HG03097 (cell line): ENCODE data around the gene PROX2.

Experiments
- ATAC-seq: cut with Tn5 transposase; IDR thresholded peaks from one replicate; pipeline ENCODE4 v1.9.1; 2021; ENCODE audit not compliant: unreplicated experiment, low FRiP score

Gene PROX2

DNA sequence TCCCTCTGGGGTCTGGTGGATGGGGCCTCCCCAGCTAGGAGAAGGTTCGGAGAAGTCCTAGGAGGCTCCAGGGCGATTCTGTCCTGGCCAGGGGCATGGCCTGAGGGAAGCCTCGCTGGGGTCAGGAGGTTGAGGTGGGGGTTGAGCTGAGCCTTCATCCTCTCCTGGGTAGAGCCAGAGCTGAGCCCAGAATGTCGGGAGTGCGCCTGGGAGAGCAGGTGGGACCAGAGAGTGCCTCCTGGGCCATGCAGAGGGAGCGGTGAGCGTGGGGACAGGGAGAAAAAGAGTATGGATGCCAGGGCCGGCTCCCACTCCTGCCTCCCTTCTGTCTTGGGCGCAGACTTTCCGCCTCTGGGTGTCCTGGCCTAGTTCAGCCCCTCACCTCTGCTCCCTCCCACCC lies 34.0 kb upstream of the PROX2 start:
- ATAC-seq, result no peak

DNA sequence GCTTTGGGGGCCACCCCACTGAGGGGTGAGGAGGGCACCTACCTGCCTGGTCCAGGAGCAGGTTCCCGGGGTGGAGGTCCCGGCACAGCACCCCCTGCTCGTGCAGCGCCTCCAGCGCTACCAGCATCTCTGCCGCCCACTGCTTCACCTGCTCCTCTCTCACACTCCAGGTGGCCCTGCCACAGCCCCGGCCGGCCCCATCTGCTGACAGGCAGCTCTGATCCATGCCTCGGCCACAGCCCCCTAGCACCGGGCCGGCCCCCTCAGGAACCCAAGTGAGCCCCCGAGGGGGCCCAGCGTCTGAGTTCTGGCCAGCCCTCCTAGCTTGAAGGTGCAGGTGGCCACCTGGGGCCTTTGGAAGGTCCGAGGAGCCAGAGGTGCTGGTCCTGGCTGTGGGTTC lies 33.6 kb upstream of the PROX2 start:
- no peak for ATAC-seq

DNA sequence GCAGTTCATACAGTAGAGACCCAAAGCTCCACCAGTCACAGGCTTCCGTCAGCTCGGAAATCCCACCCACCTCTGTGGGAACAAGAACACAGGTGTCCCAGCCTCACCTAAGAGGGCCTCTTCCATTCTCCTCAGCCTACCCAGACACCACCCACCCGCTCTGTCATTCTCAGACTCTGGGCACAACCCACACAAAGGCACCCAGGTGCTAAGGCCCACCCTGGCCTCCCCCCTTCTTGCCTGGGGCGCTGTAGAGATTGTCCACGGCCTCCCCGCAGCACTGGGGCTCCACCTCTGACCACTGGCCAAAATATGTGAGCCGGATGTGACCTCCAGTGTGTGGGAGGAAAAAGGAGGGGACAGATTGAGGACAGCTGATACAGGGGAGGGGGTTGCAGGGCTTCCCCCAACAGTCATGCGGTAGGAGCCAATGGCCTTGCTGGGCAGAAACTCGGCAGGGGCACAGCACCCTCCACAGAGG lies 33.0 kb upstream of the PROX2 start:
- no peak for ATAC-seq

DNA sequence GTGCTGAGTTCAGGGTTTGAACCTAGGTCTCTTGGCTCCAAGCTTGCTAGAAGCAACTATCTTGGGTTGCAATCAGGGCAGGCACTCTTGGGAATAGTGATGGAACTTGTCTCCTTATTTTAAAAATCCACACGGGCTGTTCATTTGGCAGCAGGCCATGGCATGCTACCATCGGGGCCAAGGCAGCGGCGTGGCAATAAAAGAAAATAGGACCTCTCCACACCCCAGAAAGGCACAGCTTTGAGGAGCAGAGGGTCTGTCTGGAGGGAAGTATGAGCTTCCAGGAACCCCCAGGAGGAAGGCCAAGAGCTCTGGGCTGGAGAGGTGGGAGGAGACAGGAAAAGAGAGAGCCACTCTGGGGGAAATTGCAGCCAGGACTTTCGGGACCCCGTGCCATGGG lies 31.8 kb upstream of the PROX2 start:
- no peak for ATAC-seq

DNA sequence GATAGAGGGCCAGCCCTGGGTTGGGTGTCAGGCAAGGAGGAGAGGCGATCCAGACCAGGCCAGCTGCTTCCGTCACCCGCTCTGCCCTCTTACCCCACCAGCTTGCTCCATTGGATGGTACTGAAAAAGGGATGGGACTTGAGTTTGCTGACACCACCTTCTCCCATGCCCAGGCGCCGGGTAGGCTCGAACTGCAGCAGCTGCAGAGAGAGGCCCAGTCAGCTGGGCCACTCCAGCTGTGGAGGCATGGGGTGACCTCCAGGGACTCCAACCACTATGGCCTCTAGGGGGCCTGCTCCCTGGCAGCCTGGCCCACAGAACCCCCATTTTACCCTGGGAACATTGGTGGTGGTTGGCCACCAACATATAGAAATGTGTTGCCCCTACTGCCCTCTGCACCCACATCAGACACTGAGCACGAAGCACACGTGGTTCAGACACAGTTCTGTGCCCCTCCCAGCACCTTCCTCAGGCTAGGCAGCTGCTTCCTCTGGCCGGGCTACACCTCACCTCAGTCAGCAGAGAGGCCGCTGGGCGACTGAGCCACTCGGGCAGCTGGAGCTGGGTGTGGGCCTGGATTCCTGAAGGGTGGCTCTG lies 31.1 kb upstream of the PROX2 start:
- ATAC-seq, result no peak

DNA sequence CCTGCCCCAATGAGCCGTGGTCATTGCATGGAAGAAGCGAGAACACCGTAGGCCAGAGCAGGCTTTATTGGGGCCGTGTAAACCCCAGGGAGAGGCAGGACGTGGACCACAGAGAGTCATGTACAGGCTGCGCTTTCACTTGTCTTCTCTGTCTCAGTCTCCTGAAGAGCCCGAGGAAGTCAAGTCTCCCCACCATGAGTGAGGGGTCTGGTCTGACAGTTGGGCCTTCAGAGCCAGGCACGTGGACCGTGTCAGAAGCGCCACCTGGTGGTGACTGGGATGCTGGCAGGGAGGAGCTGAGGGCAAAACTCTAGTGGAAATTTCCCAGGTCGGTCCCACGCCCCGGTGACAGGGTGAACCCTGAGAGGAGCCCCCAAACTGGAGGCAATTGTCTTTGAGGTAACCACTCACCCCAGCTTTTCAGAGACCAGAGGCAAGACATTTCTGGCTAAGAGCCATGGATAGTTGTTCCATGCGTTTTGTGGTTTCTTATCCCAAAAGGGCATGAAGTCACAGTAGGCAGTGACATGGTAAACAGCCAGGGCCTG lies 29.7 kb upstream of the PROX2 start:
- no peak for ATAC-seq

DNA sequence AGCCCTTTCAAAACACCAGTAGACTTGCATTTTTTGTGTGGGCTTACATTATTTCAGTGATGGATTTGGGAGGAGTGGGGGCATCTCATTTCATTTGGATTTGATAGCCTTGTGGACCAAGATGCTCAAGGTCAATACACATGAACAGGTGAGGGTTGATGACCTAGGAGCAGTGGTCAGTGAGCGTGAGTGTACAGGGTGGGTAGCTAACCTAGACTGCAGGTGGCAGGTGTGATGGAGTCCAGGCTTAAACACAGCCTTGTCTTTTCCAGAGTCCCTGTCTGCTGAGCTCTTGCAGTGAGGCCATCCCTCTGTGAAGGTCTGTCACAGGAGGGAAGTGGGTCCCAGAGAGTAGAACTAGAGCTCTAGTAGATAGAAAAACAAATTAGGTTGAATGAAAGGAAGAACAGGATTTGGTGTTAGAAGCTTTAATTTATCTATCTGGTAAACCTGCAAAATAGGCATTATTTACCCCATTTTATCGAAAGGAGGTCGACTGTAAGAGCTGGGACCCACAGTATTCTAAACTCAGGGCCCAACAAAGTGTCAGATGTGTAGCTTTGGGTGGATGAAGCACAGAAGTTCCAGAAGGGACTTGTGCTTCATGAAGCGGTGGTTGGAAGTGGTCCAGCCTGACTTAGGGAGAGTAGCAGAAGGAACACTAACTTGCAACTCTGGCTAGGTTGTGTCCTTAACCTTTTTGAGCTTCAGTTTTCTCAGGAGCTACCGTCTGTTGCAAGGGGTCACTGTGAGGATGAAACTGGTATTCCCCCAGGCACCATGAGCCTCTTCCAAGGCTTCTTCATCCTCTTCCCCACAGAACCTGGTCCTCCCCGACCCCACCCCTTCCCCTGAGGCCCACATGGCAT lies 28.9 kb upstream of the PROX2 start:
- ATAC-seq, result no peak

DNA sequence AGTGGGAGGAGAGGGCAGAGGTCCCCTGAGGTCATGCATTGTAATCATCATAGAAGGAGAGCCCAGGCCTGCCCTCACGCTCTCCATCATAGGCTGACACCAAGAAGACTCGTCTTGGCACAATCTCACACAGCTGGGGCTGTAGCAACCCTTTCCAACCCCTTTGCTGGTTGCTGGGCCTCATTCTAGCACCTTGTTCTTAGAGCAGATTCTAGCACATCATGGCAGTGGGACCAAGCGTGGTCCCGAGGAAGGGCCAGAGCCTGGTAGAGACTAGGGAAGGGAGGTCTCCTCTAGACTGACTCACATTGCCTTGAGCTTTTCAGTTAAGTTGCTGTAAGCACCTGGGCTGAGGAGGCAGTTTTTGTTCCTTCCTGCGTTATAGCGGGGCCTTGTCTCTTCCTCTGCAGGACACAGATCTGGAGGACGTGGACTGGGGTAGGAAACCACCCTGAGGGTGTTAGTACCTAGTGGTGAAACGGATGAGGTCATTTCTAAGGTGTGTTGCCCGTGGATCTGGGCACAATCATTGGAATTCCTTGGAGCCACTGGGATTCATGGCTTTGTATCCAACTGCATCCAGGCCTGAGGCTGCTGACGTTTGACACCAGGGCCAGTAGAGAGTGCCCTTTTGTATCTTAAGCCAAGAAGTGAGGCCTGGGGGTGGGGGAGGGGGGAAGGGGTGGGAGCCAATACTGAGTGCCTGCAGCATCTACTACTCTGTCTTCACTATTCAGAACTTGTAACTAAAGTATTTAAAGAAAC lies 27.2 kb upstream of the PROX2 start:
- no peak for ATAC-seq

DNA sequence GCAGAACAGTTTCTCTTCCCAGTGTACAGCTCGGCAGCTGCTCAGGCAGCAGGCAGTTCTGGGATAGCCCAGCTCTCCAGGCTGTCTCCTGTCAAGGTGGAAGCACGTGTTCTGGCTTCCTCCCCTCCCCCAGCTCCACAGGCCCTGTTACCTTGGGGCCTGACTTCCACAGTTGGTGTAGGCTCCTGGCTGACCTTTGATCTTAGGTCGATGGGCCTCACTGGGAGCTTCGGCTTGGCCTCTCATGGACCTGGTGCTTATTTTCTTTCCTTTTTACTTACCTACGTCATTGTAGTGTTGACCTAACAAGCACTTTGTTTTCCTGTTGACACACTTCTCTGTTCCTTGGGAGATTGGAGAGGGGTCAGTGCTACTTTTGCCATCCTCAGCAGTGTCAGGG lies 22.7 kb upstream of the PROX2 start:
- ATAC-seq, result no peak

DNA sequence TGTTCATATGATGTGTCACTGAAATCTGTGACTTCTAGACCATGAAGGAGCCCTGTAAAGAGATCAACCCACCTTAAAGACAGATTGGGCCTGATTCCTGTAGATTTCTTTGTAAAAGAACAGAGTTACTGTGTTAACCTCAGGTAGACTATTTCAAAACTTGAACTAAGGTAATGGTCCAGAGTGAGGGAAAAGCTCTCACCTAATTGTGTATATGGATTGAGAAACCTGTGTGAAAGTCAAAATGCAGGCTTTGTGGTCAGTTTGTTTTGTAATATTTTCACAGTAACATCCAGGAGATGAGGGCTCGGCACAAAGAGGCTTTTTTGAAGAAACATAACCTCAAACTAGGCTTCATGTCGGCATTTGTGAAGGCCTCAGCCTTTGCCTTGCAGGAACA lies 22.1 kb upstream of the PROX2 start:
- ATAC-seq, result no peak

DNA sequence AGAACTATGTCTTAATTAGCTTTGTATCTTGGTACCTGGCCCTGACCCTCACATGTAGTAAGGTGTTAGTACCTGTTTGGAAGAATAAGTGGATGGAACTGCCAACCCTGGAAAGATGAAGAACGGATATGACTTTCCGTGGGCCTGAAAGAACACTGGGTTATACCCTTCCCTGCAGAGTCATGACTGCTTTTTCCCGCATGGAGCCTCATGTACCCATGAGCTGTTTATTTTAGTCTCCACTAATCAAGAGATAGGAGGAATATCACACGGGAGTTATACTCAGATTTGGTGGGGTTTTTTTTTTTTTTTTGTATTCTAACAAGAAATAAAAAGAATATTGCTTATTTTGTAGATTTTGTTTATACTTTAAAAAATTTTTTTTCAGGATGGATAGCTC lies 21.7 kb upstream of the PROX2 start:
- ATAC-seq, result no peak

DNA sequence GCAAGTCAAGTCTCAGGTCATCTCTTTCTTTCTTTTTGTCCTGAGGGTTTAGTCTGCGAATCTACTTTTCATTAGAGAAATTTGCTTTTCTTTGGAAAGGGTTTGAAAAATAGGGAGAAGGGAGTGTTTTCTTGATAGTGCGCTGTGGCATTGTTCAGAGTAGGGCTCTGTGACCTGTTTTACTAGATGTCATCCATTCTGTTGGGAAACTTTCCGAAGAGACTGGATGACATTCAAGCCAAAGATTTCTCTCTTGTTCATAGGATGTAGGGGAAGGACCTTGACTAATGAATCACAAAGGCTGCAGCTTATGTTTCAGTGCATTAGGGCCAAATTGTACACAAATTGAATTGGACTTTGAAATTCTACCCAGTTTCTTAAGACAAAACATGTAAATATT lies 20.5 kb upstream of the PROX2 start:
- no peak for ATAC-seq

DNA sequence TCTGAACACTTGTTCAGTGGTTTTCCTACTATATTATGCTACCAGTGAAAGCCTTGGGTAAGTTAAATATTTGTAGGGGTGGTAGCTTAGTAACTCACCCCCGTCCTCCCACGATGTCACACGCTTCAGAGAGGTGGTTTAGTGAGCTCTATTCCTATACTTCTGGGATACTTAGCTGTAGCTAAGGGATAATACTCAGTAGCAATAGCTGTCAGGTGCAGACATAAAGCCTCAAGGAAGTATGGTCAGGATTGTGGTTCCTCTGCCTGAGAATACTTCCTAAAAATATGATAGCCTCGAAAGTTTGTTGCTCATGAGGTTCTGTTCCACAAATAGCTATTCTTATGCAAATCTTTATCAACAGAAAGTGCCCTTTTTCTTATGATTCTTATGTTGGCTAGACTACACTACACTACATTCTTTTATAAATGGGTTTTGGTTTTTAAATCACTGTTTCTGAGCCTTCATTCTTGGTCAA lies 17.7 kb upstream of the PROX2 start:
- ATAC-seq, result peak; percentile 45

DNA sequence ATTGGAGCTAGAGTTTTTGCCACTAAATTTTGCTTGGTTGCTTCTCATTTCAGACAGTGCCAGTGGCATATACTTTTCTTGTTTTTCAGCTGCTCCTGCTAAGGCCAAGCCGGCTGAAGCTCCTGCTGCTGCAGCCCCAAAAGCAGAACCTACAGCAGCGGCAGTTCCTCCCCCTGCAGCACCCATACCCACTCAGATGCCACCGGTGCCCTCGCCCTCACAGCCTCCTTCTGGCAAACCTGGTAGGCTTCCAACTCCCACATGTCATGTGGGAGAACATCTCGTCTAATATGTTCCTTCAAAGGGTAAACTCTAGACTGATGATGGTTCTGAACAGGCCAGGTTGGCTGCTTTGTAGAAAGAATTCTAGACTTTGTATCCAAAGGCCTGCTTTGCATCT lies 16.8 kb upstream of the PROX2 start:
- ATAC-seq, result no peak

DNA sequence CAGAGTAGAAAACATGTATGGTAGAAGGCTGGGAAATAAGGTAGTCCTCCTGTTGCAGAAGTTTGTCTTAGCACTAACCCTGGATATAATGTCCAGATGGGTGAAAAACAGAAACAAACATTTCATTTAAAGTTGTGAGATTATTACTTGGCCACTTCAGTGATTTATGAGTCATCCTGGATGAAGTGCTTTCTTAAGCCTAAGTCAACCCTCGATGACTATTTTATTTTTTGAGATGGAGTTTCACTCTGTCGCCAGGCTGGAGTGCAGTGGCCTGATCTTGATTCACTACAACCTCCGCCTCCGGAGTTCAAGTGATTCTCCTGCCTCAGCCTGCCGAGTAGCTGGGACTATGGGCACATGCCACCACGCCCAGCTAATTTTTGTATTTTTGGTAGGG lies 15.9 kb upstream of the PROX2 start:
- ATAC-seq, result no peak

DNA sequence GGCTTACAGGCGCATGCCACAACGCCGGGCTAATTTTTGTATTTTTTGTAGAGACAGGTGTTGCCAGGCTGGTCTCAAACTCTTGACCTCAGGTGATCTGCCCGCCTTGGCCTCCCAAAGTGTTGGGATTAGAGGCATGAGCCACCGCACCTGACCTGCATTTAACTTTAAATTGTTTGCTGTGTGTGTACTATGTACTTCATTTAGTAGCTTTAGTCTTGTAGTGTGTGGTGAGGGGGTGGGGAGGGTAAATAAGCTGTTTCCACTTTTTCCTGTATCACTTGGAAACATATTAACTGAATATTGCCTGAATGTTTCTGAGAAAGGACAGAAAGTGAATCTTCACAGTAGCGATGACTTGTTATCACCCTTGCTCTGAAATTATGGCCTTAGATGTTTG lies 14.3 kb upstream of the PROX2 start:
- no peak for ATAC-seq

DNA sequence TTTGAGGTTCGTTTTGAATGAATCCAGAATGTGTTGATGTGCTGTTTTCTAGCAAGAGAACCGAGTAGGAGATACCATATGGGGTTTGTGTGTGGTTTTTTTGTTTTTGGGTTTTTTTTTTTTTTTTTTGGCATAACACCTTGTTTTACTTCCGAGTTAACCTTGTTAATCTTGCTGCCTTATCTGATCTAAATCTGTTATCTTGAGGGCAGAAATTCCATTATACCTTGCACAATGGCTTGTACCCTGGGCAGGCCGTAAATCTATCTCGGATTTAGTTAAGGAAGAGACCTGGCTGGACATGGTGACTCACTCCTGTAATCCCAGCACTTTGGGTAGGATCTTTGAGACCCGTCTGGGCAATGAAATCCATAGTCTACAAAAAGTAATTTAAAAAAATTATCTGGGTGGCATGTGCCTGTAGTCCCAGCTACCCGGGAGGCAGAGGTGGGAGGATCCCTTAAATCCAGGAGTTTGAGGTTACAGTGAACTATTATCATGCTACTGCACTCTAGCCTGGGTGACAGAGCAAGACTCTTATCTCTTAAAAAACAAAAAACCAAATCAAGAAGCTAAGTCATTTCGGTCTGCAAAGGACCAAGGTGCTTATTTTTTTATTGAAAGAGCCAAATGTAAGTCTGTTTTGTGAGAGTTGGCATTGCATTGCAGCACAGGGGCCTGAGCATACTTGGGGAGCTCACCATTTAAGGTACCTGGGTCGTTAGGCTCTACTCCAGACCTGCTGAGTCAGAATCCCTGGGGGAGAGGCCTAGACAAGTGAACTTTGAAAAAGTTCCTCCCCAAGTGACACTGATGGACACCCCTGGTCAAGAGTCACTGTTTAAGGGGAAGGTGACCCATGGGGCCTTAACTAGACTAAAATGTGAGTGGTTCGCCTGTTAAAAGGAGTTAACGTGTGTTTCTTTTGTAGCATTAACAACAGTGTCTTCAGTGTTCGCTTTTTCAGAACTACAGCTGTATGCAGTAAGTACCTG lies 12.5 kb upstream of the PROX2 start:
- ATAC-seq, result no peak

DNA sequence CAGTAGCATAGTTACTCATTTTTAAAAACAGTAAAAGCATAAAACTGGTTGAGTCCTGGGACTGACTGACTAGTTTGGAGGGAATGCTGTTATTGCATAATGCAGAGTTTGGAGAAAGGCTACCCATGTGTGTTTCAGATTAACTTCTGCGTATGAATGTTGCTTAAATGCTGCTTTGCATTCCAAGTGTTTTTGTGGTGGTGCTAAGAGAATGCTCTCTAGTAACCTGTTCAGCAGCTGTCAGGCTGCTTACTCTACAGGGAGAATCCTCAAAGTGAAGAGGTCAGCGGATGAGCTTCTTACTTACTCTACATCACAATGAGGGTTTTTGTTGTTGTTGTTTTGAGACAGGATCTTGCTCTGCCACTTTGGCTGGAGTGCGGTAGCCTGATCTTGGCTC lies 10.1 kb upstream of the PROX2 start:
- ATAC-seq, result no peak

DNA sequence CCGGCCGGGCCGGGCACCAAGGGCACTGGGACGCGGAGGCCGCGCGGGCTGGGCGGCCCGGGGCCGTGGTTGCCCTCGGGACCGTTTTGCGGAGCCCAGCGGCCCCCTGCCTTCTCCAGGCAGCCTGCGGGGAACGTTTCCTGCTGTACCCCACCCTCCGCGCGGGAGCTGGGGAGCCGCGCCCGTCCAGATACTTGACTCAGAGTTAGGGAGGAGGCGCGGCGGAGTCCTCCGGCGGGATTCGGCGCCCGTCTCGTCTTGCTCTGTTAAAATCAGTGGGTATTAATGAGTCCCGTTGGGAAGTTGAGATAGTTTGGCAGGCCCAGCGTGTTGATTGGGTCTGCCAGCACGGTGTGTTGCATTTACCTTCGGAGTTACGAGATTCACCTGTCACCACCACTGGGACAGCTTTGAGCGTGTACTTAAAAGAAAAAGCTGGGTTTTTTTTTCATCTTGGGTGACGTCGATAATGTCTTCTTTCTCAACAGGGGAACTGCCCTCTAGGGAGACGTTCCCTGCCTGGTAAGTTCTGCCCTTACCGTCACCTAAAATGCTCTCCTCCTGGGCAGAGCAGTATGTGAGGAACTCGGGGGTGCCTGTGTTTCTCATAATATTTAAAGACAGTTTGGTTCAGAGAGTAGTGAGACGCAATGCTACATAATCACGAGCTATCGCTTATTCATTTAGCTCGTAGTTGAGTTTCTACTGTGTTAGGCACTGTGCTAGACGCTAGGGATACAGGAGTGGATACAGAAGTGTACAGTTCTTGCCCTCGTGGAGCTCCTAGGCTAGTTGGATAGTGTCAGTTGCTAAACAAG lies 6.4 kb upstream of the PROX2 start:
- ATAC-seq, result peak; percentile 30
